Vagina (tissue), 2 donors: Measurements from ENCODE around the gene MPPED1. TPM values are rescaled to one million over a fixed set of nuclear protein-coding genes. Genes with fewer than 3 reads are reported as not detected.

Experiments
- DNase-seq, 2 donors: peaks; one replicate each; pipeline ENCODE4 v3.0.0-alpha.2; 2017; ENCODE audit errors: extremely low spot score in 2 of 2
- H3K27ac ChIP-seq: fragments of 200-600 bp; sonication (generic); one replicate; pipeline ENCODE4 v1.5.1; 2019
- H3K27me3 ChIP-seq: fragments of 200-600 bp; sonication (generic); one replicate; pipeline ENCODE4 v1.5.1; 2019
- H3K36me3 ChIP-seq, 2 donors: fragments of 200-600 bp; sonication (generic); one replicate each; pipeline ENCODE4 v1.5.1; 2017 to 2019
- H3K4me1 ChIP-seq: fragments of 200-600 bp; sonication (generic); one replicate; pipeline ENCODE4 v1.5.1; 2019
- H3K4me3 ChIP-seq, 2 donors: fragments of 200-600 bp; sonication (generic); 1 replicate in 1 of 2; 2 replicates in 1 of 2; pipeline ENCODE4 v1.5.1; 2016 to 2019
- H3K9me3 ChIP-seq: fragments of 200-600 bp; sonication (generic); one replicate; pipeline ENCODE4 v1.5.1; 2019
- CTCF ChIP-seq, 3 experiments: fragments of 450-650 bp in 2 of 3; fragments of 200-600 bp in 1 of 3; sonication (generic) in 1 of 3; IDR thresholded peaks; one replicate each; pipeline ENCODE4 v1.5.1; 2017 to 2019; ENCODE audit warnings: antibody characterized with exemption in 3 of 3, mild to moderate bottlenecking in 2 of 3, moderate library complexity in 2 of 3
- POLR2A ChIP-seq, 2 donors: fragments of 450-650 bp; IDR thresholded peaks; one replicate each; pipeline ENCODE4 v1.6.1; 2017; ENCODE audit warnings: antibody characterized with exemption in 2 of 2, mild to moderate bottlenecking in 2 of 2, moderate library complexity in 2 of 2
- POLR2AphosphoS5 ChIP-seq, 2 donors: sonication (generic); formaldehyde crosslinking; IDR thresholded peaks; one replicate each; pipeline ENCODE4 v1.9.0; 2017; ENCODE audit warnings: antibody characterized with exemption in 2 of 2, mild to moderate bottlenecking in 2 of 2, low read depth in 1 of 2; ENCODE audit not compliant: insufficient read depth in 1 of 2
- intact Hi-C: fragments of 100-400 bp; cut with DNase I; formaldehyde crosslinking; loops from one replicate; pipeline ENCODE4 v1.15.1; 2023
- total RNA-seq: library from RNA; depleted of rRNA; stranded (reverse); fragments of >200 nt; gene quantifications from one replicate; pipeline ENCODE4 v1.2.3, GENCODE V29; 2016

MPPED1 gene
- total RNA-seq, 1 donor from 2014 or later, result 0.49 TPM

GRCh38 chr22:43535336-43535735, 123.5 kb downstream of the MPPED1 start:
- no peak overlapping the region for H3K4me3 ChIP-seq
- H3K9me3 ChIP-seq, result peaks cover 6% of the 10 kb centered on the region
- no peak for DNase-seq
- no peak overlapping the region for H3K27ac ChIP-seq
- intact Hi-C loops, result no loop called here
- H3K4me1 ChIP-seq, result peaks cover 4% of the 10 kb centered on the region
- TF ChIP-seq POLR2A (IDR thresholded peaks at IDR 0.05) (no peak), CTCF (IDR thresholded peaks at IDR 0.05) (no peak)
- no peaks in the 10 kb centered on the region for H3K27me3 ChIP-seq
- H3K36me3 ChIP-seq, result no peaks in the 10 kb centered on the region

- DNase-seq, result no peak
- no peaks in the 10 kb centered on the region for H3K27me3 ChIP-seq
- H3K36me3 ChIP-seq, result no peaks in the 10 kb centered on the region
- peaks cover 6% of the 10 kb centered on the region for H3K9me3 ChIP-seq
- TF ChIP-seq POLR2A (IDR thresholded peaks at IDR 0.05) (no peak), CTCF (IDR thresholded peaks at IDR 0.05) (no peak), POLR2AphosphoS5 (IDR thresholded peaks at IDR 0.05; ENCODE audit: insufficient read depth in 1 of 2, low read depth in 1 of 2) (no peak)
- H3K27ac ChIP-seq, result no peak overlapping the region
- no peaks in the 10 kb centered on the region for H3K4me1 ChIP-seq
- intact Hi-C loops, result no loop called here
- H3K4me3 ChIP-seq, result no peak overlapping the region
Observed at GRCh38 chr22:43535741-43536140, 123.9 kb downstream of the MPPED1 start.

- no peak for DNase-seq
Observed at GRCh38 chr22:43537019-43537585, 125.3 kb downstream of the MPPED1 start.

GRCh38 chr22:43539572-43540528, 128.0 kb downstream of the MPPED1 start:
- Histone ChIP-seq H3K27ac (no peak overlapping the region), H3K27me3 (no peaks in the 10 kb centered on the region), H3K4me1 (no peaks in the 10 kb centered on the region), H3K36me3 (no peaks in the 10 kb centered on the region), H3K4me3 (no peak overlapping the region), H3K9me3 (peaks cover 6% of the 10 kb centered on the region)
- intact Hi-C loops, result no loop called here
- TF ChIP-seq POLR2AphosphoS5 (IDR thresholded peaks at IDR 0.05; ENCODE audit: insufficient read depth in 1 of 2, low read depth in 1 of 2) (no peak), POLR2A (IDR thresholded peaks at IDR 0.05) (no peak), CTCF (IDR thresholded peaks at IDR 0.05) (no peak)
- peak in 1 of 2 donors; percentile 90 for DNase-seq

More at GRCh38 chr22:43537019-43537585, 125.3 kb downstream of the MPPED1 start:
- peaks cover 6% of the 10 kb centered on the region for H3K9me3 ChIP-seq
- H3K4me3 ChIP-seq, result no peak overlapping the region
- intact Hi-C loops, result no loop called here
- H3K27ac ChIP-seq, result no peak overlapping the region
- H3K36me3 ChIP-seq, result no peaks in the 10 kb centered on the region
- H3K4me1 ChIP-seq, result no peaks in the 10 kb centered on the region
- H3K27me3 ChIP-seq, result no peaks in the 10 kb centered on the region
- TF ChIP-seq POLR2AphosphoS5 (IDR thresholded peaks at IDR 0.05; ENCODE audit: insufficient read depth in 1 of 2, low read depth in 1 of 2) (no peak), POLR2A (IDR thresholded peaks at IDR 0.05) (no peak)

- no peaks in the 10 kb centered on the region for H3K36me3 ChIP-seq
- no peaks in the 10 kb centered on the region for H3K27me3 ChIP-seq
- no peaks in the 10 kb centered on the region for H3K4me1 ChIP-seq
- H3K4me3 ChIP-seq, result no peak overlapping the region
- TF ChIP-seq POLR2A (IDR thresholded peaks at IDR 0.05) (no peak), CTCF (IDR thresholded peaks at IDR 0.05) (no peak), POLR2AphosphoS5 (IDR thresholded peaks at IDR 0.05; ENCODE audit: insufficient read depth in 1 of 2, low read depth in 1 of 2) (no peak)
- intact Hi-C loops, result no loop called here
- H3K27ac ChIP-seq, result no peak overlapping the region
- H3K9me3 ChIP-seq, result peaks cover 6% of the 10 kb centered on the region
- no peak for DNase-seq
Observed at GRCh38 chr22:43540529-43540923, 128.7 kb downstream of the MPPED1 start.
